GM18868 (cell line): ENCODE data around the gene M1AP.

ENCODE experiments used
- ATAC-seq: cut with Tn5 transposase; IDR thresholded peaks from one replicate; pipeline ENCODE4 v1.9.1; 2021; ENCODE audit warnings: mild to moderate bottlenecking, moderate library complexity; ENCODE audit not compliant: unreplicated experiment

M1AP gene

GRCh38 chr2:74507926-74508520 is 140.1 kb downstream of the M1AP start:
- no peak for ATAC-seq
